Kidney (tissue), 14 donors: ENCODE results near the gene PLXNB1. TPM values are rescaled to one million over a fixed set of nuclear protein-coding genes. Genes with fewer than 3 reads are reported as not detected.

Source experiments
- DNase-seq, 5 donors: peaks; one replicate each; pipeline ENCODE4 v3.0.0-alpha.2; 2013 to 2020
- FAIRE-seq: peaks from 2 replicates; lab custom pipeline; 2012; peaks lifted over from hg19 to GRCh38; lab: Jason Lieb, UNC
- H3K27ac ChIP-seq, 2 donors: one replicate each; pipeline ENCODE4 v1.7.0; 2013; ENCODE audit warnings: low read depth in 2 of 2, low read length in 2 of 2, inconsistent platforms in 1 of 2
- H3K27me3 ChIP-seq: one replicate; pipeline ENCODE4 v1.7.1; 2013; ENCODE audit warnings: low read length, inconsistent platforms; ENCODE audit not compliant: control insufficient read depth, insufficient read depth
- H3K36me3 ChIP-seq, 3 donors: one replicate each; pipeline versions ENCODE4 v1.7.0 to v1.7.1; 2013; ENCODE audit warnings: low read length in 3 of 3, control low read depth in 1 of 3, inconsistent platforms in 1 of 3; ENCODE audit not compliant: insufficient read depth in 3 of 3, control insufficient read depth in 2 of 3
- H3K4me1 ChIP-seq, 3 donors: one replicate each; pipeline versions ENCODE4 v1.7.0 to v1.7.1; 2013; ENCODE audit warnings: low read length in 3 of 3, inconsistent platforms in 1 of 3, low read depth in 1 of 3; ENCODE audit not compliant: control insufficient read depth in 2 of 3, insufficient read depth in 2 of 3
- H3K4me3 ChIP-seq, 3 donors: one replicate each; pipeline versions ENCODE4 v1.7.0 to v1.8.1; 2013; ENCODE audit warnings: low read length in 3 of 3, control low read depth in 1 of 3, inconsistent platforms in 1 of 3
- H3K9ac ChIP-seq, 3 donors: one replicate each; pipeline versions ENCODE4 v1.7.0 to v1.7.1; 2013; ENCODE audit warnings: low read length in 3 of 3, control low read depth in 1 of 3, inconsistent platforms in 1 of 3
- H3K9me3 ChIP-seq, 3 donors: one replicate each; pipeline versions ENCODE4 v1.7.0 to v1.7.1; 2013; ENCODE audit warnings: low read length in 3 of 3, control low read depth in 1 of 3, inconsistent platforms in 1 of 3; ENCODE audit not compliant: control insufficient read depth in 2 of 3, insufficient read depth in 1 of 3
- intact Hi-C: fragments of 100-400 bp; cut with DNase I; formaldehyde crosslinking; loops from one replicate; pipeline ENCODE4 v1.11.1; 2022
- polyA plus RNA-seq: library from polyadenylated mRNA; stranded (reverse); fragments of 350-450 nt; fragmentation: Illumina TruSeq; extraction: RNeasy Lipid Tissue Mini Kit (QIAGEN cat#74804); gene quantifications from one replicate; pipeline ENCODE4 v1.2.3, GENCODE V29; 2014; ENCODE audit warnings: low read depth, low replicate concordance; ENCODE audit not compliant: insufficient read depth
- total RNA-seq: library from RNA; stranded (reverse); fragmentation: NEBNext Ultra II Directional; extraction: Animal tissue kit (Norgen Biotek cat#: 25700); gene quantifications from one replicate; pipeline ENCODE4 v1.2.1, GENCODE V29; 2021
- TF ChIP-seq, protein P1 (sequence below): IDR thresholded peaks from 3 replicates; pipeline ENCODE4 v1.5.1; 2012; ENCODE audit warnings: mild to moderate bottlenecking, moderate library complexity, borderline replicate concordance; ENCODE audit not compliant: insufficient read depth; ENCODE audit errors: extremely low read depth
- donor health status: control.
- donor health status: control.
- donor health status: control.
- donor health status: control.
- donor health status: control.
- donor health status: DM: yes; HTN: yes; CAD: no.
- donor health status: Normal renal cell carcinoma (clear cell type).

The PLXNB1 gene
- total and polyA plus RNA-seq, 2 donors from 2014 or later = 101 to 224 TPM

GRCh38 chr3:48370333-48370713 lies 59.6 kb downstream of the PLXNB1 start:
- H3K9ac ChIP-seq = no peak overlapping the region
- H3K27me3 ChIP-seq = no peaks in the 10 kb centered on the region
- H3K9me3 ChIP-seq = no peaks in the 10 kb centered on the region
- H3K27ac ChIP-seq = no peak overlapping the region
- peaks cover 0 to 2% (median 0%) of the 10 kb centered on the region in 3 donors for H3K4me1 ChIP-seq
- no peaks in the 10 kb centered on the region for H3K36me3 ChIP-seq
- FAIRE-seq (no peak), DNase-seq (peak in 2 of 5 donors; percentile 47 to 55)
- H3K4me3 ChIP-seq = no peak overlapping the region
- TF ChIP-seq, protein P1, sequence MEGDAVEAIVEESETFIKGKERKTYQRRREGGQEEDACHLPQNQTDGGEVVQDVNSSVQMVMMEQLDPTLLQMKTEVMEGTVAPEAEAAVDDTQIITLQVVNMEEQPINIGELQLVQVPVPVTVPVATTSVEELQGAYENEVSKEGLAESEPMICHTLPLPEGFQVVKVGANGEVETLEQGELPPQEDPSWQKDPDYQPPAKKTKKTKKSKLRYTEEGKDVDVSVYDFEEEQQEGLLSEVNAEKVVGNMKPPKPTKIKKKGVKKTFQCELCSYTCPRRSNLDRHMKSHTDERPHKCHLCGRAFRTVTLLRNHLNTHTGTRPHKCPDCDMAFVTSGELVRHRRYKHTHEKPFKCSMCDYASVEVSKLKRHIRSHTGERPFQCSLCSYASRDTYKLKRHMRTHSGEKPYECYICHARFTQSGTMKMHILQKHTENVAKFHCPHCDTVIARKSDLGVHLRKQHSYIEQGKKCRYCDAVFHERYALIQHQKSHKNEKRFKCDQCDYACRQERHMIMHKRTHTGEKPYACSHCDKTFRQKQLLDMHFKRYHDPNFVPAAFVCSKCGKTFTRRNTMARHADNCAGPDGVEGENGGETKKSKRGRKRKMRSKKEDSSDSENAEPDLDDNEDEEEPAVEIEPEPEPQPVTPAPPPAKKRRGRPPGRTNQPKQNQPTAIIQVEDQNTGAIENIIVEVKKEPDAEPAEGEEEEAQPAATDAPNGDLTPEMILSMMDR = no peak
- intact Hi-C loops = no loop called here

DNA sequence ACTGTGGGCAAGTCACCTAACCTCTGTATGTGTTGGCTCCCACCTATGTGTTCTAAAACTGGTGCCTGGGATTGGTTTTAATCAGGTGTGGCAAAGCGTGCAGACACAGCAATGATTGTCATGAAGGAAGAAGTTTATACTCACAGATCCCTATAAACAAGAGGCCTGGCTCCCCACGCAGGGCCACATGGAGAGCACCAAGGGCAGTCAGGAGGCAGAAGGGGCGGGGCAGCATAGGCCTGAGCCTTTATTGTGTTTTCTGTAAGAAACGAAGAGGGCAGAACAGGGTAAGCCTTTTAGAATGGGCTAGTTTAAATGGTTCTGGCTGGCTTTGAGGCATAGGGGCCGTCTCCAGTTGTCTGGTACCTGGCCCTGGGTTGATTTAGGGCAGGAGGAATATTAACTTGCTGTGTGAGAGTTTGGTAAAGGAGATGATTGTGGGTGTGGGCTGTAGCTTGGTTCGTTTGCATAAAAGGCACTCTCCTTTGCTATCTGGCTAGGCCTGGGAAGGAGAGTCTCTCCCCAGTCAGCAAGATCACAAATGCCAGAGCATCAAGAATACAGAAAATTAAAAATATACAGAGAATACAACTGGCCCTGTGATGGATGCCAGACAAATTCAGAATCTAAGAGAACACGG lies 60.1 kb downstream of the PLXNB1 start:
- DNase-seq = peak in 2 of 5 donors; percentile 8 to 9
- Histone ChIP-seq H3K4me3 (no peak overlapping the region), H3K9me3 (no peaks in the 10 kb centered on the region), H3K27ac (no peak overlapping the region), H3K4me1 (peaks cover 0 to 2% (median 0%) of the 10 kb centered on the region in 3 donors), H3K27me3 (no peaks in the 10 kb centered on the region), H3K36me3 (no peaks in the 10 kb centered on the region), H3K9ac (no peak overlapping the region)
- no peak for FAIRE-seq
- intact Hi-C loops = no loop called here
- TF ChIP-seq, protein P1 = no peak

GRCh38 chr3:48367201-48367600 lies 62.7 kb downstream of the PLXNB1 start:
- peaks cover 0 to 2% (median 0%) of the 10 kb centered on the region in 3 donors for H3K4me1 ChIP-seq
- intact Hi-C loops = no loop called here
- H3K9me3 ChIP-seq = no peaks in the 10 kb centered on the region
- H3K27ac ChIP-seq = no peak overlapping the region
- no peaks in the 10 kb centered on the region for H3K36me3 ChIP-seq
- H3K9ac ChIP-seq = no peak overlapping the region
- no peak overlapping the region for H3K4me3 ChIP-seq
- DNase-seq (peak in 1 of 5 donors; percentile 19), FAIRE-seq (no peak)
- H3K27me3 ChIP-seq = no peaks in the 10 kb centered on the region
- TF ChIP-seq, protein P1 = no peak
